SKM-1 (cell line): ENCODE results near the gene PFDN1.

Experiments
- DNase-seq: peaks from one replicate; lab custom pipeline; 2025; ENCODE audit not compliant: unreplicated experiment; lab: John Stamatoyannopoulos, UW

PFDN1 gene

DNA sequence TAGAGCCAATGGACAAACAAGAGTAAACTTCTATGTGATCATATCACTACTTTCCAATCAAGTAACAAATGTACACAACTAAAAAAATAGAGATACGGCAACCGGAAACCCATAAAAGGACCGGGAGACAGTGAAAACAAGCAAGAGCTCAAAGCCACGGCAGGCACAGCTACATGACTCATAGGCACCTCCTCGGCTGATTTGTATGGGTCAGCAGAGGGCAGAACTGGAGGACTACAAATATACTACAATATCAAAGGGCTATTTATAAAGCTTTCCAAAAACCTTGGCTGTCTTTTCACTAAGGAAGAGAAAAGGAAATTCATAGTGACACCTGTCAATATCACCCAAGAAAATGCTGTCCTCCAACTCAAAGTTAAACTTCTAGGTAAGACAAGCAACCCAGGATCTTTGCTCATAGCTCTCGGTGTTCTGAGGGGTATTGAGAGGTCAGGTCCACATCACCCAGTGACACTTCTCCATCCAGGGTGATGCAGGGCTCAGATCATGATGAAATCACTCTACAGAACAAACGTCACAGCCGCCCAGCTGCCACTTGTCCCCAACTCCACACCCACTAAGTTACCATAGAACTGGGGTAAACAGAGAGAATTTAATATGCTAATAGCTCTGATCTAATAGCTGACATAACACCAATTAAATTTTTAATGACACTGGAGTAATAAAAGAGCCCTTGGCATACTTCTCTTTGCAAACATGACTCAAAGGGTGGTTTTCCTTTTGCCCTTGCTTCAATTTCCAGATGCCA is 41.3 kb downstream of the PFDN1 start:
- DNase-seq, result no peak

DNA sequence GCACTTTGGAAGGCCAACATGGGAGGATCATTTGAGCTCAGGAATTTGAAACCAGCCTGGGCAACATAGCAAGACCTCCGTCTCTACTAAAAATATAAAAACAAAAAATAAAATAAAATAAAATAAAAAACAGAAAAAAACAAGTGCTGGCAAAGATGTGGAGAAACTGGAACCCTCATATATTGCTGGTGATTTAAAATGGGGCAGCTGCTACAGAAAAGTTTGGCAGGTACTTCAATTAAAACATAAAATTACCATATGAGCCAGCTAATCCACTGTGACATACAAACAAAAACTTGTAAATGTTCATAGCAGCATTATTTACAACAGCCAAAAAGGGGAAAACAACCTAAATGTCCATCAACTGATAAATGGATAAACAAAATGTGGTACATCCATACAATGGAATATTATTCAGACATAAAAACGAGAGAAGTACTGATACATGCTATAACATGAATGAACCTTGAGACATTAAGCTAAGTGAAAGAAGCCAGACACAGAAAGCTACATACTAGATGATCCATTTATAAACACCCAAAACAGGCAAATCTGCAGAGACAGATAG is 42.7 kb downstream of the PFDN1 start:
- no peak for DNase-seq

DNA sequence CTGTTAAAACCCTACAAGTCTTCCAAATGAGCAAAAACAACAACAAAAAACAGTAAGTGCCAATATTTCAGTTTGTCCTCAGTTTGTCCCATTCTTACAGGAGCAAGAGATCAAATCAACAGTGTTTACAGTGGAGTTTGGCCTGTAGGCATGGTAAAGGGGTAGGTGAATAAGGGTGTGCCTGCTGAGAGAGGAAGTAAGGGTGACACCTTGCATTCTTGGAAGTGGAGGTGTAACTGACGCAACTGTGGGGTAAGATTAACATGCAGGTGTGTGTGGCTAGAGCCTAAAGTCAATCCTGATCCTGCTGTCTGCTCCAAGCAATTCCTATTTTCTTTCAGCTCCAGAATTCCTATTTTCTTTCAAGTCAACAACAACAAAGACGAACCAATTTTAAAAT is 43.4 kb downstream of the PFDN1 start:
- no peak for DNase-seq

DNA sequence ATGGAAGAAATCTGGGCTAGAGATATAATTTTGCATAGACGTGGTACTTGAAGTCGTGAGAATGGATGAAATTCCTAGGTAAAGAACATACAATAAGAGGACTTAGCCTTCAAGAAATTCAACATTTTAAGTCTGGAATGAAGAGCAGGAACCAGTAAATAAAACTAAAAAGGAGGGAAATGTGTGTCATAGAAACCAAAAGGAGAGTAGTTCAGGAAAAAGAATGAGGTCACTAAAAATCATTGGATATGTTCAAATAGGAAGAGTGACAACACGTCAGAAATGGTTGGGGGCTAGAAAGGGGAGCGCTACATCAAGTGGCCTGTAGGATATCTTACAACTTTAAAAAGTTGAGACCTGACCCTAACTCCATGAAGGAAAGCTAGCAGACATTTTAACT is 44.0 kb downstream of the PFDN1 start:
- DNase-seq, result no peak

DNA sequence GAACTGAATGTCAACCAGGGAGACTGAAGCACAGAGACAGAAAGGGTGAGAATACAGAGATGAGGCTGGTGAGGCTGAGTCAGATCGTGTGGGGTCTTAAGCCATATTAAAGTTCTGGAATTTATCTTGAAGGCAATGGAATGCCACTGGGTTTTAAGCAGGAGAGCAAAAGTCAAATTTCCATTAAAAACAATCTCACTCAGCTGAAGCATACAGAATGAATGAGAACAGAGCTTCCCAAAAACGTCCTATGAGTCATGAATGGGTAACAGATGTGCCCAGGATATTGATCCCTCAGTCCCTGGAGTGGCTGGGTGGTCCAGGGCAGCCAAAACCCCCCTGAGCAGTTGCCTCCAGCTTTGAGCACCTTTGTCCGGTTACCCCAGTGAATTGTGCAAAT is 44.9 kb downstream of the PFDN1 start:
- DNase-seq, result no peak

DNA sequence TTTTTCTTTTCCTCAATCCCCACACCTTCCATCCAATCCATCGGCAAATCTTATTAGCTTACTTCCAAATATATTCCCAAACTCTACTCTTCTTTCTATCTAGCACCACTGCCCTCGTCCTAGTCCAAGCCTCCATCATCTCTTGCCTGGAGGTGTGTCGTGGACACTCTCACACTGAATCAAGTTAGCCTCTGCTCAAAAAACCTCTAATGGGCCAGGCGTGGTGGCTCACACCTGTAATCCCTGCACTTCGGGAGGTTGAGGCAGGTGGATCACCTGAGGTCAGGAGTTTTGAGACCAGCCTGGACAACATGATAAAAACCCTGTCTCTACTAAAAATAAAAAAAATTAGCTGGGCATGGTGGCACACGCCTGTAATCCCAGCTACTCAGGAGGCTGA is 46.2 kb downstream of the PFDN1 start:
- no peak for DNase-seq

DNA sequence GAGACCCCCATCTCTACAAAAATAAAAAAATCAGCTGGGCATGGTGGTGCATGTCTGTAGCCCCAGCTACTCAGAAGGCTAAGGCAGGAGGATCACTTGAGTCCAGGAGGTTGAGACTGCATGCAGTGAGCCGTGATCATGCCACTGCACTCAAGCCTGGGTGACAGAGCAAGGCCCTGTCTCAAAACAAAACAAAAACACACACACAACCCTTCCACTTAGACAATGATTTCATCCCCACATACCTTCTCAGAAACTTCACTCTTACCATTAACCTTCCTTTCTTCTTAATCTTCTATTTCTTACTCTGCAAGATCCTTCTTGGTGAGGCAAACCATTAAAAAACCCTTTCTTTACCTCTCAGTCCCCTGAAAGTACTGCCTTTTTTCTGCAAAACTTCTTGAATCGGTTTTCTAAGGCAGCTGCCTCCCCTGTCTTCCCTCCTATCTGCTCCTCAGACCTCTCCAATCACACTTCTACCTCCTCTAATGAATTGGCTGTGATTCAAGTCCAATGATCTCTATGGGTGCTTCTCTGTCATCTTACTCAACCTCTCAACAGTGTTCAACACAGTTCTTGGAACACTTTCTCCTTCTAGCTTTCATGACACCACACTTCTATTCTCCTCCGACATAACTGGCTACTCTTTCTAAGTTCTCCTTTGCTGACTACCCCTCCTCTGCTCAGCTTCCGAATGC is 47.3 kb downstream of the PFDN1 start:
- DNase-seq, result no peak

DNA sequence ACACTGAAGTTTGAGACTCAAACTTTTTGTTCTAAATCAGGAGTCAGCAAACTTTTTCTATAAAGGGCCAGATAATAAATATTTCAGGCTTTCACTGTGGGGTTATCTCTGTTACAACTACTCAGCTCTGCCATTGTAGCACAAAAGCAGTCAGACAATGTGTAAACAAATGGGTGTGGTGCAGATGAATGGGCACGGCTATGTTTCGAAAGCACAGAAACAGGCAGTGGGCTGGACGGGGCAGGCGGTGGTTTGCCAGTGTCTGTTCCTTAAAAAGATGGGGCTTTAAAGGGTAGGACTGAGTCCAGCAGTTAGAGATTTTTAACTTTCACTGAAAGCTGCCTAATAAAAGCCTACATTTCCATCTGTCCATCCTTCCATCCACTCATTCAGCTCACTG is 48.9 kb downstream of the PFDN1 start:
- no peak for DNase-seq

DNA sequence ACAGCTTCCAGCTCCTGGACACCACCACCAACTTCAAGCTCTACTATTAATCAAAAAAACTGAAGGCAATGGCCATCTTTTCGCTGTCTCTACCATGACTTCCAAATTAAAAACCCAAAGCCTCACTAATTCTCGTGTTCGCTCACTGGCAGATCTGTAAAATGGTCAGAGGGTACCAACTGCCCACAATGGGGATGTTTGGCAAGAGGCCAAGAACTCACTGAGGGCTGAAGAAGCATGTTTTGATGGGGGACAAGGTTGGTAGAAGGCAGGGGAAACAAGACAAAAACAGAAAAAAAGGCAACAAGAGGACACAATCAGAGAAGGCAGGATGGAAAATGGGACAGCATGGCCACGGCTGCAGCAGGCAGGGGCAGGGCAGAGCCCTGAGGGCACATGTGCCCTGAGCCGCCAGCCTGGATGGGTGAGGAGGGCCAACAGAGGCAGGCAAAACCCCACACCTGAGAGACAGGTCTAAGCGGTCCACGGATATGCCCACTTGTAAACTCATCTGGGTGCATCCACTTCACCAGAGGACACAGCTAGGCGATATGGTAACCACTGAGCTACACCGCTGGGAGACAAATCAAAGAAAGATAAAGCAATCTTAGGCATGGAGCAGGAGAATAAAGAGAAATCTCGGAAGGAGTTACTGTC is 50.3 kb downstream of the PFDN1 start:
- no peak for DNase-seq

DNA sequence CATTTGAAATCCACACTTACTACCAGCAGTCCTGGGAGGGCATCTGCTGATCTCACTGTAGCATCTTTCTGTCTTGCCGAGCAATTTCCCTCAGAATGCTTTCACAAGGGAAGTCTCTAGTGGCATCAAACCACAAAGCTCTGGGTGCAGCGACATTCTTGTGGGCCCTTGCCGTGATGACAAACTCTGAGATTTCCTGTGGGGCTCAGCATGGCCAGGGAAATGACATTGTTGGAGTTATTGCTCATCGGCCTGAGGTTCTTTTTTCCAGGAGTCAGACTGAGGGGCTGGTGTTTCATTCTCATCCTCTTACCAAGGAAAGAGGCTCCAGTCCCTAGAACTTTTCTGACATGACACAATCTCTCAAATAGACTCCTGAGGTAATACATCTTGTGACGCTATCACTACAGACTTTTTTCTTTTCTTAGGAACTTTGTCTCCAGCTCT is 51.4 kb downstream of the PFDN1 start:
- peak; percentile 60 for DNase-seq

DNA sequence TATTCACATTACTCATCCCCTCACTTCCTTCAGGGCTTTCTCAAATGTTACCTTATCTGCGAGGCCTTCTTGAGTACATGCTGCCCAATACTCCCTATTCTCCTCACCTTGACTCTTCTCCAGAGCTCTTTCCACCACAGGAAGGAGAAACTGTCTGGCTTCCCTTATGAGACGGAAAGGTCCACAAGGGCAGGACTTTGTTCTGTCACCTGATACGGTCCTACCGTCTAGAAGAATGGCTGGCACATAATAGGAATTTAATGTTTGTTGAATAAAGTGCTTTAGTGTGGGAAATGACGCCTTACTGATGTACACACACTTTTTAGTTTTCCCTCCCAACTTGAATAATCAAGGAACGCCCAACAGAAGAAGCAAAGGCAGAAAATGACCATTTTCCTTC is 52.5 kb downstream of the PFDN1 start:
- DNase-seq, result no peak

DNA sequence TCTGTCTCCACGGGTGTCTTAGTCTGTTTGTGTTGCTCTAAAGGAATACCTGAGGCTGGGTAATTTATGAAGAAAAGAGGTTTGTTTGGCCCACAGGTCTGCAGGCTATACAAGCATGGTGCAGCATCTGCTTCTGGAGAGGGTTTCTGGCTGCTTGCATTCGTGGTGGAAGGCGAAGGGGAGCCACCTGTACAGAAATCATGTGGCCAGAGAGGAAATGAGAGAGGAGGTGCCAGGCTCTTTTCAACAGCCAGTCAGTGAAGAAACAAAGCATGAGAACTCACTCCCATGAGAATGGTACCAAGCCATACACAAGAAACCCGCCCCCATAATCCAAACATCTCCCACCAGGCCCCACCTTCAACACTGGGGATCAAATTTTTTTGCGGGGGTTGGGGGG is 53.4 kb downstream of the PFDN1 start:
- no peak for DNase-seq

DNA sequence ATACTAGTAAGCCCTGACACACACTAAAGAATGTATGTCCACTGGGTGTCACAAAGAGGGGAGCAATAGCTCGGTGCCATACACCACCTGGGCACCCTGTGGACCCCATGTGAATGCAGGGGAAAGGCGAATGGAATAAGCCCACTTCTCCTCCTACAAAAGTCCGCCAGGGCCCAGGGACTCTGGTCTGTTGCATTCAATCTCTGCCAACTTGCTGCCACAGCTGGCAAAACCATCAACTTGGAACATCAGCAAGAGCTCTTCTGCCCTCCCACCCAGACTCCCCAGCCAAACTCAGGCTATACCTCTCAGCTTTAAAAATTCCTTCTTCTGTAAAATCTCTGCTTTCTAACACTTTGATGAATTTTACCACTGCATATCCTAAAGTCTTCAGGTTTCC is 54.5 kb downstream of the PFDN1 start:
- DNase-seq, result no peak

DNA sequence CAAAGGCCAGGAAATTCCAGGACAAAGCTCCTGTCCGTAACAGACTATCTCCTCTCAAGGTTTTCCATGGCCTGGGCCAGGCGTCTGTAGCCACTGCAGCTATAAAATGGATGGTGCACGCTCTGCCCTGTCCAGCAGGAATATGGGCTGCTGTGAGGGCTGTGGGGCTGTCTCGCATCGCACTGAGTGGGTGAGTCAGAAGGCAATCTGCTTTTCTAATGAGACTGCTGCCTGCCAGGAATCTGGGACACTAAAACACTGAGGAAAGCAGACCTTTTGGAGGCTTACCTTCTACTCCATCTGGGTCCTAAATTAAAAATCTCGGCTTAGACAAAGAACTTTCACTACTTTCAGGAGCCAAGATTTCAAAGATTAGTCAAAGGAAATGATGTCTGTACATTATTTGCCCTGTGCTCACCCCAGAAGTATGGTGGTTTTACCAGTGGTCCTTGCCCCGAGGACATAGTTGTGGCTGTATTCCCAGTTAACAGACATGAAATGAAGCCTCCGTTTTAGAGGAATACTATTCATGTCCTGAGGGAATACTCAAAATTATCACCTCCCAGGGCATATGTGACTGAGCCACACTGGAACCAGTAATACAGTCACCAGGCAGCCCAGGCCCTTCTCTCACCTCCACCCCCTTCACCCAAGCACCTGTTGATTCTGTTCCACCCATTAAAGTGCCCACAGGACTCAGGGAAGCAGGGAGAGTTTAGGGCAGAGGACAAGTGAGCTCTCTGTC is 56.4 kb downstream of the PFDN1 start:
- no peak for DNase-seq

DNA sequence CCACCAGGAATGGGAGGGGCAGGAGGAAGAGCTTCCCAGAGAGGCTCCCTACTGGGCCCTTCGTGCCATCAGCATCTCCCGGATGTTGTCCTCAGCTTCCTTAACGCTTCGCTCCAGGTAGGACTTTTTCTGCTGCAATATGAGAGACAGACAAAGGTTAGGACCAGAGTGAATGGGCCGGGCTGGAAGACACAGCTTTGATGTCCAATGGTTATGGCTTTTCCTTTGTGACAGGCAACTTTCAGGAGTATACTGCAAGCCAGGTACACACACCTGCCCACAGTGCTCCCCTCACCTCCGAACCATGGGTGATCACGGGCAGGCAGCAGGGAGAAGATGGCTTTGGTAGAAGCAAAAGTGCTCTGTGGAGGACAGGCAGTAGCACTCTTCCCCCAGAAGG is 57.0 kb downstream of the PFDN1 start:
- no peak for DNase-seq

DNA sequence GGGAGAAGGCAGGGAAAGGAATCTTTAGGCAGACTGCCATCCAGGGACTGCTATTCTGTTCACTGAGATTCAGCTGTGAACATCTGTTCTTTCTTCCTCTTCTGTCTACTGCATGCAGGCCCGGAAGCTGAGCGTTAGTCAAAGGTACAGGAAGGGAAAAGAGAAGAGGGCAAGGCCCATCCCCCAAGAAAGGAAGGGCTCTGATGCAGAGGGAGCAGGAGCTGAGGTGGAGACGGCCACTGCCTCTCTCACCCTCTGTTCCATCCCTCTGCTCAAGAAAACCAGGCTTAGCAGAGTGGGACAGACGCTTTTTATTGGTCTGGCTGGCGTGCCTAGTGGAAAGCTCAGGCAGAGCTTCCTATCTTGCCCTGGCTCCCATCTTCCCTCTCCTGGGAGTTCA is 57.6 kb downstream of the PFDN1 start:
- peak; percentile 29 for DNase-seq

DNA sequence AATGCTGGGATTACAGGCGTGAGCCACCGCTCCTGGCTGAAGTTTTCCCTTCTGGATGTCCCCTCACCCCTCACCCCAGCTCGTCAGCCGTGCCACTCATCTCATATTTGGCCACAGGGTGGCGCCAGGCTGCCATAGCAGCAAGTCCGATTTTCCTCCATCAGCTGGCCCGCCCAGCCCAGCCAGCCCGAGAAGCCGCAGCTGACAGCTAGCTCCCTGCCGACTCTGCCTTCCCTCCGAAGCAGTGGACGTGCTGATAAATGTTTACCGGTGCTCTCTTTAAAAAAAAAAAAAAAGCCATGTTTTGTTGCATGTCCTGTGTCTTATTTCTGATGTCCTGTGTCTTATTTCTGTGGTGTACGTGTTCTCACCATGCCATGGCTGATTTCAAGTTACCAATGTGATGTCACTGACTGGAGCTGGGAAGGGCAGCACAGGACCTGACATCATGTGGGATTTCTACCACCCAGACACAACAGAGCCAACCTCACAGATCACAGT is 58.3 kb downstream of the PFDN1 start:
- DNase-seq, result peak; percentile 66

DNA sequence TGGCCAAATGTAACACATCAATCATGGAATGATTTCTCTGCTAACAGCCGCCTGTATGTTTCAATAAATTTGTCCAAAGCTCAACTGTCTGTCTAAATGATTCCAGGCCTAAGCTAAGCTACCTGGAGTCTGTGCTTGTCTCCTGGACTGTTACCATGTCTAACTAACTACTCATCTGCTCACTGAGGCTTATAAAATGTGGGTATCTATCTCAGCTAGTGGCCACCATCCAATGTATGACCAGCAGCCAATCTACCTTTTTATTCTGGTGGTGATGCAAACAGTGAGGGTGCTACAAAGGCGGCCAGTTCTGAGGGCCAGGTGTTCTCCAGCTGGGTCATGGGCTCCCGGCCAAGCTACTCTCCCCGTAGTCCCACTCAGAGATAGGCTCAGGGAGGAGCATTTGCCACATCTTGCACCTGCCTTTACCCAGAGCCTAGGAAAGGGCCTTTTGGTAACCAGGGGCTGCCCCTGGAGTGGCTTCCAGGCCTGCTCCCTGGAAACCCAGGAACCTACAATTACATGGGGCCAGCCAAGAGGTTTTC is 59.1 kb downstream of the PFDN1 start:
- DNase-seq, result no peak

DNA sequence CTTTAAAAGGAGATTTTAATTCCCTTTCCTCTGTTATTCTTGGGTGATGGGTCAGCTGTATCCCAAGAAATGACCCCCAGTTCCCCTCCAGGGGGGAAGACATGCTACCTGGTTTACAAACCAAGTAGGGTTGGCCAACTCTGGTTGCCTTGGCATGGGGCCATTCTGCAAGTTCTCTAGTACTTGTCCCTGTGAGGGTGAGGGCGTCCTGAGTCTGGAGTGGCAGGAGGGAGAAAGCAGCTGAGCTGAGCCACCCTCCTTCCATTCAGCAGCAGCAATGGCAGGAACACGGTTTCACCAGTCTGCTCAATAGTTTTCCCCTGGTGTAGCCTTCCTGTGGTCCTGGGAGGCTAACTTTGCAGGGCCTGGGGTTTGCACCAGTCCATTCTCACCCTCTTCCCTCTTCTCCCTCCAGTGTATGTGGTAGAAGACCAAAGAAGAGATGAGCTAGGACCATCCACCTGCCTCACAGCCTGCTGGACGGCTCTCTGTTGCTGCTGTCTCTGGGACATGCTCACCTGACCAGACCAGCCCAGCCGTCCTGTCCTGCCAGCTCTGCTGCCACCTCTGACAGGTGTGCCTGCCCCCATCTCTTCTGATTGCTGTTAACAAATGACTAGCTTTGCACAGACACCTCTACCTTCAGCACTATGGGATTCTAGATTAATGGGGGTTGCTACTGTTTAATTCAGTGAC is 59.9 kb downstream of the PFDN1 start:
- DNase-seq, result no peak

DNA sequence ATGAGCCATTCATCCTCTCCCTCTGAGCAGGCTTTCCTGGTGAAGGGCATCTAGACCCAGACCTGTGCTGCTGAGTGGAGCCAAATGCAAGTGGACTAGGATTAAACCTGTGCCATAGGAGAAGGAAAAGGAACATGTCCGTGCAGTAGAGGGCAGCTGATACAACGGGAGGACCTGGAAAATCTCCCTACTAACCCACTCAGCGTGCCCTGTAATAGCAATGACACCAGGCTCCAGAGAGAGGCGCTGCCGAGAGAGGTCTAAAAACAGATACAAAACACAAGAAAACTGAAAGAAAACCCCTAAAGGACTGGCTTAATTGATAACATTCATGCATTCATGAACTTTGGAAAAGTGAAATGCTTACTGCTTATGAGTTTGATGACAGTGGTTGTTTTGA is 60.8 kb downstream of the PFDN1 start:
- DNase-seq, result no peak
